NCI-H69 (cell line): ENCODE data around the gene CERT1.
"Not testable (repeated sequence)": the region's sequence is repeated elsewhere in the genome, so short reads cannot be mapped to it uniquely, and the experiment has no call there.

Experiments
- DNase-seq: peaks from one replicate; lab custom pipeline; 2025; lab: John Stamatoyannopoulos, UW

CERT1 gene

DNA sequence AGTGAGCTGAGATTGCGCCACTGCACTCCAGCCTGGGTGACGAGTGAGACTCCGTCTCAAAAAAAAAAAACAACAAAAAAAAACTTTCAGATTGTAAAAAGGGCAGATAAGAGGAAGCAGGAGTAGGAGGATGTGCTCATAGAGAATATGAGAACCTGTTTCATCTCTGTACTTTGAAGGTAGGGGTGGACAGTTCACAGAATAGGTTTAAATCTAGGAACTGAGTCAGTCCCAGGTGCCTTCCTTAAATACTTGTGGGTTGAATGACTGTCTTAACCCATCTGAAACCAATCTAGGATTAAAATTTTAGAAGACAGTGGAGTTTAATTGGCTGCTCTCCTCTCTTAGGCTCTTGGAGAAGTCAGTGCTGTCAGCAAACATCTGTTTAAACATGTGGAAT, 12.6 kb upstream of the CERT1 start:
- DNase-seq = no peak

DNA sequence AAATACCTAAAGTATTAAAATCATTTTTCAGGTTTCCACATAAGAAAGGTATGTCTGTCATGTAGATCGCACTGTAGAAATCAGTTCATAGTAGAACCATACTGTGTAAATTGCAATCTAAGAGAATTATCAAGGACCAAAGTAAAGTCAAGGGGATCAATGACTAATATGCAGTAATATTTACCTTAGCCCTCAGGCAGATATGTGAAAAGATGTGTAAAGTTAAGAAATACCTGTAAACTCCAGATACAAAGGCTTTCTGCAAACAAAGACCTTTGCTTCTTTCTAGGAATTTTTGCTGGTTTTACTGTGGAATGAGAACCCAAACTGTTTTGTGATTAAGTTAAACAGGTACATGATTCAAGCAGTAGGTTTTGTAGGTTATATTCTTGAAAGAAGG, 11.8 kb upstream of the CERT1 start:
- no peak for DNase-seq

DNA sequence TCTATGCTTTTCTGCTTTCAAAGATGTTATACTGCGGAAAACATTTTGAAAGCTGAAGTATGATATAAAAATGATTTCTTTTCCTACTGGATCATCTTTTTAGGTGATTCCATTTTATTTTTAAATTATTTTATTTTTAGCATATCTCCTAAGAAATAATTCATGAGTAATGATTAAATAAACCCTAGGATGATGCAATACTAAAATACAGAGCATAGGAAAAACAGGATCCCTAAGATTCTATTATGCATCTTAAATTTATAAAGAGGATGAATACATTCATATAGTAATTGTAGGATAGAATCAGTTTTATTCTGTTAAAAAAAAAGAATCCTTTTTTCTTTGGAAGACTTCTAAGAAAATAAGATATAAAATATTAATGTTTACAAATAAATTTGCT, 11.1 kb upstream of the CERT1 start:
- DNase-seq = no peak

DNA sequence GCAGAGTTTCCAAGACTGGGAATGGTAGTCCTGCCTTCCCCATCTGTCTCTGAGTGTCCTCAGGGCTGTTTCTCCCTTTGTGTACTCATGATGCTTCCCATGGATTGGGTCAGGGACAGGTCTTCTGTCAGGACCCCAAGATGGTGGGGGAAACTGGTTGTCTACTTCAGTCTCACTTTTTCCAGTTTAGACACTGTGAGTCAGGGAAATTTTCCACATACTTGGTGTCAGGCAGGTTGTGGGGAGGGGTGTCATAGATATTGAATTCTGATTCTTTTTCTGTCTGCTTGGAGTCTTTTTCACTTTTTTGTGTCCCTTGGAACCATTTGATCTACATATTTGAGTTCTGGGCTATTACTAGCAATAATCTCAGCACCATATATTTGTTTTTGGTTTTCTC, 10.6 kb upstream of the CERT1 start:
- no peak for DNase-seq

DNA sequence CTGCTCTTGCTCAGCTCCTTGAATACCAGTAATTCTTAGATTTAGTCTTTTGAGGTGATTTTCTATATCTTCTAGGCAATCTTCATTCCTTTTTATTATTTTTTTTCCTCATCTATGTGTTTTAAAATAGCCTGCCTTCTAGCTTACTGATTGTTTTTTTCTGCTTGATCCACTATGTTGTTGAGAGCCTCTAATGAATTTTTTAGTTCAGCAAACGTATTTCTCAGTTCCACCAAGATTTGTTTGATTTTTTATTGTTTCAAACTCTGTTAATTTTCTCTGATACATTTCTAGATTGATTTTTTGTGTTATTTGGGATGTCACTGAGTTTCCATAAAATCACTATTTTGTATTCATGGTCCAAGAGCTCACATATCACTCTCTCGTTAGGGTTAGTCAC, 9.8 kb upstream of the CERT1 start:
- DNase-seq = no peak

DNA sequence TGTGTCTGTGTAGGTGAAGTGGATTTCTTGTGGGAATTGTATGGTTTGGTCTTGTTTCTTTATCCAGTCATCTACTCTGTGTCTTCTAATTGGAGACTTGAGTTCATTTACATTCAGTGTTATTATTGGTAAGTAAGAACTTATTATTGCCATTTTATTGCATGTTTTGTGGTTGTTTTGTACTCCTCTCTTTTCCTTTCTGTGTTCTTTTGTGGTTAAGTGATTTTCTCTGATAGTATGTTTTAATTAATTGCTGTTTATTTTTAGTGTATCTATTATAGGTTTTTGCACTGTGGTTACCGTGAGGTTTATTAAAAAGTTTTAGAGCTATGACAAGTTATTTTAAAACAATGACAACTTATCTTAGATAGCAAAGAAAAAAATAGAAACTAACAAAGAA, 8.3 kb upstream of the CERT1 start:
- DNase-seq = no peak

DNA sequence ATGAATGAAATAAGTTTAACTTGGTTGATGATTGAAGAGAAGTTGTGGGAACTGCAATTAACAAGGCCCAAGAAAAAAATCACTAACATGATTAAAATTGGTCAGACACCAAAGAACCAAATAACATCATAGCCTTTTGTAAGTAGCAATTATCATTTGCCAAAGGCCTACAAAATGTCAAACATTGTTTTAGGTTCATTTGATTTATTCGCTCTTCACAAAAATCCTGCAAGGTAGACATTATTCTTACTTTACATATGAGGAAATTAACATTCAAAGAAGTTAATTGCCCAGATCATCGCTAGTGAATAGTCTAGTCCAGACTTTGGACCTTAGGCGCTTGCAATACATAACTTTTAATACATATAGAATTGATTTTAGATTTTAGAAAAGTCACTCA, 2.9 kb upstream of the CERT1 start:
- peak; percentile 87 for DNase-seq

DNA sequence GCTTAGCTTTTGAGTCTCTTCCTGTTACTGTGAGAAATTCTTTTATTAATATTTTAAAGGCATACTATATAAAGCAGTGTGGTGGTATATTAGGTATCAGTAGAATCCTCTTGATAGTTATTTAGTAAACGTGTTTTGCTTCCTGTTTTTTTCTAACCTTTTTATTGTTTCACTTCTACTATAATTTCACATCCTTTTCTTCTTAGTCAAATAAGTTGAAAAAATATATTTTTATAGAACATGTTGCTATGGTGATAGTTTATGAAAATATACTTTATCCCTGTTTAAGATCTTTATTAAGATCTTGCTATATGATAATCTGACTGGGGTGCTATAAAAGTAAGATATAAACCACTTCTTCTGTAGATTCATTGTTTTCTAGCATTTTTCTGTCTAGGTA, 2.4 kb upstream of the CERT1 start:
- DNase-seq = no peak

DNA sequence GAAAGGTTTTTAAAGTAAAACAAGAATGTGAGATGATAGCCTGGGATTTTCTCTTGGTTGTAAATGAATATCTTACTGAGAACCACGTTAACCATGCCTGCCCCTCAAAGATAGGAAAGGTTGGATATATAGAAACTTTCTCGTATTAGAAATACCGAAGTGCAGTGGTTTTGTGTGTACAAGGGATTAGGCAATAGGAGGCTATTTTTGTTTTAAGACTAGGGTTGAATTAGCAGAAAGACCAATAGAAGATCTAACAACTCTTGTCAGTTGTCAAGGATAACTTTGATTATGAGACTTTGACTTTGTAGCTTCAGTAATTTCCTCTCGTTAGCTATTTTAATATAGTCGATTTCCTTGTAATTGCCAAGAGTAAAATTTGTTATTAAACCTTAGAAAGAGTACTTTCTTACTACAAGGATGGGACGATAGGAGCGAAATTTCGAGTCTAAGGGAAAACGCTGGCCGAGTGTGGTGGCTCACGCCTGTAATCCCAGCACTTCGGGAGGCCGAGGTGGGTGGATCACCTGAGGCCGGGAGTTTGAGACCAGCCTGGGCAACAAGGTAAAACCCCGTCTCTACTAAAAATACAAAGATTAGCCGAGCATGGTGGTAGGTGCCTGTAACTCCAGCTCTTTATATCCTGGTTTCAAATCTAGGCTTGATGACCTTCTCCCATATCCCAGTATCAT, 1.1 kb upstream of the CERT1 start:
- DNase-seq = peak; percentile 37

DNA sequence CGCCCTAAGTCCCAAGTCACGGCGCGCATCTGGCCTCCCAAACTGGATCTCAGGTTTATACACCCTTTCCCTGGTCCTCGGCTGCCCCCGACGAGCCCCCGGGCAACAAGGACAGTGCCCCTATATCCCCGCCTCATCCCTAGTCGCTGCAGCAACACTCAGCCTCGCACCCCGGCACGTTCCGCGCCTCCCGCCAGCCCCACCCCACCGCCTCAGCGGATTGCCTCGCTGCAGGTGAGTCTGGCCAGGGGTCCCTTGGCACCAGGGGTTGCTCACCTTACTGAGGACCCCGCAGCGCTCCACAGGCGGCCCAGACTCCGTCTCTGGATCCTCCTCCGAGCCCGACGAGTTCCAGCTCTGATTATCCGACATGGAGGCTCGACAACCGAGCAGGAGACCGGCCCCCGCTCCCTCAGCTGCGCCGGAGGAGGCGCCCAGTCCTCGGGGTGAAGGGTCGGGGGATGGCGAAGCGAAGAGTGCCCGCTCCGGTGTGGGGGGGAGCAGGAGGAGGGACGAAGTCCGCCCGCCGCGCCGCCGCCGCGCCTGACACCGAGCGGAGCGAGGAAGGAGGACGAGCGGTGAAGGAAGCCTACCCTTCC, 494 bp downstream of the CERT1 start:
- peak; percentile 72 for DNase-seq

DNA sequence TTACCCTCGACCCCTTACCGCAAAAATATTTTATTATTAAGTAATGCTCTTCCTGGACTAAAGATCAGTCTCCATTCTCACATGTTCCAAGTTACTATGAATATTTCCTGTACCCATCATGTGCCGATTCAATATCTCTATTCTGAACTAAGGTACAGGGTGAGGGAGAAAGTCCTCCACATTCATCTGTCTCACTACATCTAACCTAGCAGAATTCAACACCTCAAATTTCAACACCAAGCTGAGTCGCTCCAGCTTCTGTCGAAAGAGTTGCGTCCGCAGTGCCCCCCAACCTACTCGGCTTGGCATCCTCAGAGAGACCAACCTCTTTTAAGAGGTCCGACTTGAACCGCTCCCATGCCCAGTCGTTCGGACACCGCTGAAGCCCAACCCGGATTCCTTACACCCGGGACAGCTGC, 1.0 kb downstream of the CERT1 start:
- DNase-seq = no peak

DNA sequence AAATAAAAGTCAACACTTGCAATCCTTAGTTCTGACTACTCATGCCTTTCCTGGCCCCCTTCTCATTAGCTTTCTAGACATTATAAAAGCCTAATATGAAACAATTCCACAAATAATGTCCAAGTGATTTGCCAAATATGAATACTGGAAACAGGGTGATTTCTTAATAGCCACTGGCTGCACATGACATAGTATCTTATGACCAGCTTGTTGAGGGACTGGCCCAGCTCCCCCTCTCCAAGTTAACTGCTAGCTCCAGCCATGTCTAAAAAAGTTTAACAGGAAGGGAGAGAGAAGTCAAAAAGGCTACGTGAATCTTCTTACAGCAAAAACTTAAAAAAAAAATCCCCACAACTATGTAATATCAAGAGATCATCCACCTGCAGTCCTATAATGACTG, 1.5 kb downstream of the CERT1 start:
- DNase-seq = peak; percentile 10

DNA sequence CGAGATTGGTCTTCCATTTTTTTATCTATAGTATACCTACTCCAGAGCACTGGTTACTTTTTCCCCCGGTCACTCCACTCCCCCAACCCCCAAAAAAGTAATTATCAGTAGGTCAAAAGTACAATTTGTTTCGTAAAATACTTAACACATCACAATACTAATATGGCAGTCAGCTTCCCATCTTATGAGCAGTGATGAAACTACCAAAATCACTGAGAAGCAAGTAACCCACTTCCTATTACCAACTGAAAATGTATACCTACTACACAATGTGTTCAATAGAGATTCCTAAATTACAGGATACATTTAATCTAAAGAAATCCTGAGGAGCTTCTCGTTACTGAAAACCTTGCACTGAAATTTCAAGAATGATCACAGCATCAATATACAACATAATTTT, 1.9 kb downstream of the CERT1 start:
- DNase-seq = no peak

DNA sequence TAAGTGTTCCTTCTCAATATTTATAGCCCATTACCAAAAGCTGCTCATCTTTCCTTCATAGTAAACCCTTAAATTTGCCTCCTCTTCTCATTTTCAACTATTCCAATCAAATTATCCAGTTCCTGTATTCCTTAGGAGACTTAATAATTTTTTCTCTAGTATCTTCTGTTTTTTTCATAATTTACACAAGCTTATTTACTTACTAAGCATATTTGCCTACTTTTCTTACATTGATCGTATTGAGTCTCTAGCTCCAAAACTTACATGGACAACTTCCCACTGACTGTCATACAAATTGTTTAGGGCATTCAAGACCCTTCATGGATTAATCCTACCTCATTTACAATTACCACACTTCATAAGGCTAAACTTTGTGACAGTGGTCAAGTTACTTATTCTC, 3.6 kb downstream of the CERT1 start:
- DNase-seq = no peak

DNA sequence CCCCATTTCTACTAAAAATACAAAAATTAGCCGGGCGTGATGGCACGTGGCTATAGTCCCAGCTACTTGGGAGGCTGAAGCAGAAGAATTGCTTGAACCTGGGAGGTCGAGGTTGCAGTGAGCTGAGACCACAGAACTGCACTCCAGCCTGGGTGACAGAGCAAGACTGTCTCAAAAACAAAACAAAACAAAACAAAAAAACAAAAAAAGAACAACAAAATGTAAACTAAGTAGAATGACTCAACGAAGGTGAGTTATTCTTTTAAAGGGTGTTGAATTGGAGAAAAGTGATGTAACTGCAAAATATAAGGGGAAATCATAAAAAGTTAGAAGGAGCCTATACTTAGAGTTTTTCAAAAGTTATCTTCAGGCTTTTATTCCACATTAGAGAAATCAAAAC, 6.3 kb downstream of the CERT1 start:
- DNase-seq = not testable (repeated sequence)

DNA sequence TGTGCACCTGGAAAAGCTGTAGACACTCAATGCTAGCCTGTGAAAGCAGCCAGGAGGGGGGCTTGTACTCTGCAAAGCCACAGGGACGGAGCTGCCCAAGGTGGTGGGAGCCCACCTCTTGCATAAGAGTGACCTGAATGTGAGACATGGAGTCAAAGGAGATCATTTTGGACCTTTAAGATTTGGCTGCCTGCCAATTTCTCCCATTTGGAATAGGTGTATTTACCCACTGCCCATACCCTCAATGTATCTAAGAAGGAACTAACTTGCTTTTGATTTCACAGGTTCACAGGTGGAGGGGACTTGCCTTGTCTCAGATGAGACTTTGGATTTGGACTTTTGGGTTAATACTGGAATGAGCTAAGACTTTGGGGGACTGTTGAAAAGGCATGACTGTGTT, 12.6 kb downstream of the CERT1 start:
- DNase-seq = peak; percentile 18

DNA sequence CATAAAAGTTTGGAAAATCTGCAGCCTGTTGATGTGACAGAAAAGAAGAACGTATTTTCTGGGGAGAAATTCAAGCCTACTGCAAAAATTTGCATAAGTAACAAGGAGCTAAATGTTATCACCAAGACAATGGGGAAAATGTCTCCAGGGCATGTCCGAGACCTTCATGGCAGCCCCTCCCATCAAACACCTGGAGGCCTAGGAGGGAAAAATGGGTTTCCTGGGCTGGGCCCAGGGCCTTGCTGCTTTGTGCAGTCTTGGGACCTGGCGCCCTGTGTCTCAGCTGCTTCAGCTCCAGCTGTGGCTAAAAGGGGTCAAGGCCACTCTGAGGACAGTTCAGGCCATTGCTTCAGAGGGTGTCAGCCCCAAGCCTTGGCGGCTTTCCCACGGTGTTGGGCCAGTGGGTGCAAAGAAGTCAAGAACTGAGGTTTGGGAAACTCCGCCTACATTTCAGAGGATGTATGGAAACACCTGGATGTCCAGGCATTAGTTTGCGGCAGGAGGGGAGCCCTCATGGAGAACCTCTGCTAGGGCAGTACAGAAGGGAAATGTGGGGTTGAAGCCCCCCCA, 13.1 kb downstream of the CERT1 start:
- no peak for DNase-seq

DNA sequence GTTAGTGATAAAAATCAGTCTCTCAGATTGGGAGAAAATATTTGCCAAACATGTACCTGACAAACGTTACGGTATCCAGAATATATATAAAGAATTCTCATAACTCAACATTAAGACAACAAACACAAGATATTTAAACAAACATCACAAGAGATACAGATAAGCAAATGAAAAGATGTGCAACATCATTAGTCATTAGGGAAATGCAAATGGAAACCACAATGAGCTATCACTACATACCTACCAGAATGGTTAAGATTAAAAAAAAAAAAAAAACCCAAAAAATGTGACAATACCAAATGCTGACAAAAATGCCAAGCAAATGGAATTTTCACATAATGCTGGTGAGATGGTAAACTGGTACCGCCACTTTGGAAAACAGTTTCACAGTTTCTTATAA, 15.4 kb downstream of the CERT1 start:
- no peak for DNase-seq

DNA sequence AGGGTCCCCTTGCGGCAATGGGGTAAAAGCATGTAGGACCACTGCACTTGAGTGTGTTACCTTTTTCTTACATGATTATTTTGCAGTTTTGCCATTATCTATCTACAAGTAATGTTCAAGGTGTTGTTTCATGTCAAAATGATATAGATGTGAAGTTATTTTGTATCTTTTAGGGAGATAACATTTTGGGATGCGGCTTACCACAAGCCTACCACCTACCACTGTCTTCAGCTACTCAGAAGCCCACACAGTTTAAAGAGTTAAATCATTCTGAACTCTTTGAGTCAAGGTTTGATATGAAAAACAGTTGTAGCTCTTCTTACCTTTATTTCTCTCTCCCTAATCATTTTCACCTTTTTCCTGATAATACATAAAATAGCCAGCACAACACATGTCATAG, 19.8 kb downstream of the CERT1 start:
- DNase-seq = no peak

DNA sequence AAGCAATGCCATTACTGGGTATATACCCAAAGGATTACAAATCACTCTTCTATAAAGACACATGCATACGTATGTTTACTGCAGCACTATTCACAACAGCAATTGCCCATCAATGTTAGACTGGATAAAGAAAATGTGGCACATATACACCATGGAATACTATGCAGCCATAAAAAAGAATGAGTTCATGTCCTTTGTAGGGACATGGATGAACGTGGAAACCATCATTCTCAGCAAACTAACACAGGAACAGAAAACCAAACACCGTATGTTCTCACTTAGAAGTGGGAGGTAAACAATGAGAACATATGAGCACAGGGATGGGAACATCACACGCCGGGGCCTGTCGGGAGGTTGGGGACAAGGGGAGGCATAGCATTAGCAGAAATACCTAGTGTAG, 21.6 kb downstream of the CERT1 start:
- DNase-seq = not testable (repeated sequence)

DNA sequence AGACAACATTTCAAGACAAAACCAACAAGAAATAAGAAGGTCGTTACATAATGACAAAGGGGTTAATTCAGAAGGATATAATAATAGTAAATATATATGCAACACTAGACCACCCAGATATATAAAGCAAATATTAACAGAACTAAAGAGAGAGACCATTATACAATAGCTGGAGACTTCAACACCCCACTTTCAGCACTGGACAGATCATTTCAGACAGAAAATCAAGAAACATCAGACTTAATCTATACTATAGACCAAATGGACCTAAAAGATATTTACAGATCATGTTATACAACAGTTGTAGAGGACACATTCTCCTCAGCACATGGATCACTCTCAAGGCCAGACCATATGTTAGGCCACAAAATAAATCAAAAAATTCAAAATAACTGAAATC, 26.8 kb downstream of the CERT1 start:
- DNase-seq = no peak

DNA sequence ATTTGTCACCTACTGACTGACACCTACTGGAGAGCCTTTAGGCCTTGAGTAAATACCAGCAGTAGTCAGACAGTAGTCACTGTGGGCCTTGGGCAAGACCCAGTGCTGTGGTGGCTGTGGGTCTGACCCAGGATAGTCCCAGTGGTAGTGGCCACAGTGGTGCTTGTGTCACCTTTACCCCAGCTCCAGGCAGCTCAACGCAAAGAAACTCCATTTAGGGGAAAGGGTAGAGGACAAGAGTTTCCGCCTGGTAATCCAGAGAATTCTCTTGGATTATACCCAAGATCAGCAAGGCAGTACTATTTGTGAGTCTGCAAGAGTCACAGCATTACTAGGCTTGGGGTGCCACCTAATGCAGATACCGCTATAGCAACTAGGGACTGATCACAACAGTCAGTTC, 28.9 kb downstream of the CERT1 start:
- no peak for DNase-seq

DNA sequence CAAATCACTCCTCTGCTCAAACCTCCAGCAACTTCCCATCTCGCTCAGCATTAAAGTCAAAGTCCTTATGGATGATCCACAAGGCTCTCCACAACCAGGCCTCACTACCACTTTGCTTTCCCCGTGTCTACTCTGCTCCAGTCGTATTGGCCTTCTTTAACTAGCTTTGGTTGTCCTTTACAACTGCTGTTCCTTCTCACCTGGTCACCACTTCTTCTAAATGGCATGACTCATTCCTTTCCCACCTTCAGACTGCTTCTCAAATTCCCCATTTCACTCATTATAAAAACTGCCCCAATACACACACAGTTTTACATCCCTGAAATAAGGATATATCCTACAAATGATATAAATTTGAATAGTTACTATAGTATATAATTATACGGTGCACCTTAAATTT, 30.4 kb downstream of the CERT1 start:
- DNase-seq = no peak

DNA sequence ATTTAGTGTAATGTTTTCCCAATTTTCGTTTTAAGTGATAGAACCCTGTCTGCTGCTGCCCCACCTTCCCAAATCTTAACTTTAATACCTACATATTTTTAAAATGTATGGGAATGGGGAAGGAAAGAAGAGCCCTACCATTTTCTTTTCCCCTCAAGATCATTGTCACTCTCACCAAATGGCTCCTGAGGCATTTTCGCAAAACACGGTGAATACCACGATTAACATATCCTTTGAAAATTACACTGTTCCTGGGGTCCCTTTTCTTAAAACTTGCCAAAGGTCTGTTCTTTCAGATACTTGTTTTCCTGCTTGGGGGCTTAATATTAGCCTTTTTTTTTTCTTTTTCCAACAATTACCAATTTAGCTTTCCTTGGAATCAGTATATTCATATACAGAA, 36.1 kb downstream of the CERT1 start:
- no peak for DNase-seq
